DMS153 (cell line): Measurements from ENCODE around the gene FAHD1.
A peak's percentile ranks its signal among the peaks of the same experiment; 100 is the strongest.

Experiments
- DNase-seq: peaks from one replicate; lab custom pipeline; 2025; lab: John Stamatoyannopoulos, UW

The FAHD1 gene

DNA sequence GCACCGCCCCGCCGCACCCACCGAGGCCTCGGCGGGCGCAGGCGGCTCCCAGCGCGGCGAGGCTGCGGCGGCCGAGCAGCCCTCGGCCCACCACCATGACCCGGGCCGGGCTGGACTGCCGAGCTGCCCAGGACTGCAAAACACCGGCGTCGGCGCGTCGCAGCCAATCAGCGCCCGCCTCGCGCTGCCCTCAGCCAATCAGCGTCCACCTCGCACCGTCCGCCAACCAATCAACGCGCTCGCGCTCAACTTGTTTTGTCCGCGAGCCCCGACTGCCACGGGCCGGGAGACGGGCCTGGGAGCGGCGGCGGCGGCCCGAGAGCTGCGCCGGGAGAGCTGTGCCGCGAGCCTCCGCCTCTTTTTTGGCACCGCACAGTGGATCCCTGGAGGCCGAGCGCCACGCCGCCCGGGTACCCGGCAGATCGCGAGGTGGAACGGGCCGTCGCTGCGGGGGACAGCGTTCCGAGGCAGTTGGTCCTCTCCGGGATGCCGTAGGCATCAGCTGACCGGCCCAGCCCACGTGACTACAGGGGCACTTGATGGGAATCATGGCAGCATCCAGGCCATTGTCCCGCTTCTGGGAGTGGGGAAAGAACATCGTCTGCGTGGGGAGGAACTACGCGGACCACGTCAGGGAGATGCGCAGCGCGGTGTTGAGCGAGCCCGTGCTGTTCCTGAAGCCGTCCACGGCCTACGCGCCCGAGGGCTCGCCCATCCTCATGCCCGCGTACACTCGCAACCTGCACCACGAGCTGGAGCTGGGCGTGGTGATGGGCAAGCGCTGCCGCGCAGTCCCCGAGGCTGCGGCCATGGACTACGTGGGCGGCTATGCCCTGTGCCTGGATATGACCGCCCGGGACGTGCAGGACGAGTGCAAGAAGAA is at the start of gene FAHD1, which contains the start of gene HAGH:
Gene FAHD1, plus strand, starts transcription at position 516 of the 883 bp plus-strand sequence. Its CDS starts 33 bp downstream, at position 549.
Gene HAGH, minus strand, starts transcription at position 135 of the 883 bp plus-strand sequence. Its CDS starts 38 bp downstream, at position 97.
- peak; percentile 80 for DNase-seq

DNA sequence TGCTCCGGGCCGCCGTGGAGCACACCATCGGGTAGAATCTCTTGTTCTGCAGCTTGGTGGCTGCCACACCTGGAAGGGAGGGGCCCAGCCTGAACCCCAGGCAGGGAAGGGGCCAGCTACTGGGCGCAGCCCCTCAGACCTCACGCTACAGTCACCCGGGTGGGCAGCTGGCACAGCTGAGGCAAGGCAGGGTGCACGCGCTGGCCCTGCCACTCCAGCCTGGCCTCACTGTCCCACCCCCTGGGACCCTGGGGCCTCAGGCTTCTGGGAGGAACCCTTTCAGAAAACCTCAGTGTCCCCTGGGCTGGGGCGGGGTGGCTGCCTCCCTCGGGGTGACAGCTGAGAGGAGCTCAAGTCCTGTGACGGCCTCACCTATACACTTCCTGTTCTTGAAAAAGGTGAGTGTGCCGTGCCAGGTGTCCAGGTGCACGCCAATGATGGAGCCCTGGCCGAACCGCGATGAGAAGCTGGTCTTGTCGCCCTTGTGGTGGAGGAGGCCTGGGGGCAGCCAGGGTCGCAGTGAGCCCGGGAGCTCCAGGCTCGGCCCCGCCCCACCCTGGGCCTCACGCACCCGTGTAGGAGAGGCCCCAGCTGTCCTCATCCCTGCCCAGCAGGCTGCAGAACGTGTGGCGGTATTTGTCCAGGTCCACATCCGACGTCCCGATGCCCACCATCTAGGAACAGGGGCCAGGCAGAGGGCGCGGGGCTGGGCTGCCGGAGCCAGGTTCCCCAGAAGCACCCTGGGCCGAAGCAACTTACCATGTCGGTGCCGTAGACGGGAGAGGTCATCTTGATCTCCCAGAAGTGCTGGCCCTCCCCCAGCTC is 49.4 kb upstream of the FAHD1 start:
- DNase-seq, result no peak

DNA sequence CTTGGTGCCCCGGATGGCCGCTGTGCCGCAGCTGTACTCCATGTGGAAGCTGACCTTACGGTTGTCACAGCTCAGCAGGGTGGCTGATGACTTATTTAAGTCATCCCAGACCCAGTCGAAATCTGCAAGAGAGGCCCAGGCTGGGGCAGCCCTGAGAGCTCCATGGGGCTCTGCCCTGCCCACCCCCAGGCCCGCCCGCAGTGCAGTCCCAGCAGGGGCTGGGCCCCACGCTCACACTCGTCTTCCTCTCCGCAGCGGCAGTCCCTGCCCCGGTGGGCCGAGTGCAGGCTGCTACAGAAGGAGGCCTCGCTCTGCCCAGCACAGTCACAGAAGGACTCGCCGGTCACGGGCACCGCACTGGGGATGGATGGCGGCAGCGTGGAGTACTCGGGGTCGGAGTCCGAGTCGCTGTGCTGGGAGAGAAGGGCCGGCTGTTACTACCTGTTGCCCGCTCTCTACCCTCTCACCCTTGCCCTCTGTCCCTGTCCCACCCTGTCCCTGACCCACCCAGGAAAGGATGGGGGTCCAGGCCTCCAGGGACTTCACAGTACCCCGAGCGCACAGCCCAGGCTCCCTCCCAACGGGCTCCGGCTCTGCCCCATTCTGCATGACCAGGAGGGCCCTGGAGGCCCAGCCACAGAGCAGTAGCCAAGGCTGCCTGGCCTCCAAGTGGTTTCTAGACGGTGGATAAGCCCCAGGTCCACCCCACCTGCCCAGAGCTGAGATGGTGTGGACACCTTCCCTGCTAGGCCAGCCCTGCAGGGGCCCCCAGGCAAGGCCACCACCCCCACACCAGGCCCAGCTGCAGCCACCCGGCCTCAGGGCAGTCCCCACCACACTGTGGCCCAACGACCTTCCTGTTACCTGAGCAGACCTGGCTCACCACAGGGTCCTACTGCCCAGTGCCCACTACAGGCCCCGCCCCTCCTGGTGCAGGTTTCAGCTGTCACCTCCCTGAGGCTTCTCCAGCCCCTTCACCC is 48.5 kb upstream of the FAHD1 start:
- DNase-seq, result no peak

DNA sequence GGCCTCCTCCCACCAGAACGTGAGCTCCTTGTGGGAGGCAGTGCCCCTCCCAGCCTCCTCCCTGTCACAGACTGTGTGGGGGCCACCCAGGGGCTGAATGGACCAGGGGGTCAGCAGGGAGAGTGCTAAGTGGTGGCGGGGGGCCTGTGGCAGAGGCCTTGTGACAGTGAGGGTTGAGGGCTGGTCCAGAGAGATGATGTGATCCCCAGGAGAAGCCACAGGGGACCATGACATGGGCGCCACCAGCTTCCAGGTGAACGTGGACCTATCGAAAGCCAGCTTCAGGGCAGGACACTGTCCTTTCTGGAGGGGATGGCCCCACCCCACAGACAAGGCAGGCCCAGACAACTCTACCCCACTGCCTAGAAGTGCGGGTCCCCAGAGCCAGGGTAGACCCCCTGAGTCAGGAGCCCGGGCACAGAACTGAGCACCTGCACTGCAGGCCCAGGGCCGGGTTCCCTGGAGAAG is 47.7 kb upstream of the FAHD1 start:
- no peak for DNase-seq

DNA sequence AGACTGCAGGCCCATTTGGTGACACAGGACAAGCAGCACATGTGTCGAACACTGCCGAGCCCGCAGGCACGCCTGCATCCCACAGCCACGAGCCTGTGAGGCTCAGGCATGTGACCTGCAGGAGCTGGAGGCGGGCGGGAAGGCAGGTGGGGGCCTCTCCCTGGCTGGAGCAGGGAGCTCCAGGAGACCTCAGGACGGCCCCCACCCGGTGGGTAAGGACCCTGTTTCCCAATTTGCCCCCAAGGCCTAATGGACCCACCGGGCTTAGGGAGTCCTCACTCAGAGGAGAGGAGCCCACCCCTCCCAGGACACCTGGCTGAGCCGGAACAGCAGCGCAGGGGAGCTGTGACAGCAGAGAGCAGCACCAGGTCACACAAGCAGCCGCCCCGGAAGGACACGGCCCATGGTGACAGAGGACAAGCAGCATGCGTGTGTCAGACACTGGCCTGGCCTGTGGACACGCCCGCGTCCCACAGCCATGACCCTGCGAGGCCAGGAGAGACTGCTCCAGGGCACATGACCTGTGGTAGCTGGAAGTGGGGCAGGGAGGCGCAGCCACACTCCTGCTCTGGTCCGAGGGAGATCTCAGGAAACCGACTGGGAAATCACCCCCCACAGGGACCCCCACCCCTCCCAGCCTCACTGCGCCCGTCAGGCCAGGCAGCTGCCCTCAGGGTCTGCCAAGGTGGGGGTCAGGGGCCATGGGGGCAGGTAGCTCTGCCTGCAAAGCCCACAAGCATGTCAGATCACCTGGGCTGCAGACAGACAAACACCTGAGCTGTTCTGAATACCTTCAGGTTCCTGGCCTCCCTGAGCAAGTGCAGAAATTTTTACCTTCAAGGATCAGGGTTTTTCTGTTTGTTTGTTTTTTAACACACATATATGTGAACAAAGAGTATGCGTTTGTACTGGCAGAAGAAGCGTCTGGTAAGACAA is 47.0 kb upstream of the FAHD1 start:
- no peak for DNase-seq

DNA sequence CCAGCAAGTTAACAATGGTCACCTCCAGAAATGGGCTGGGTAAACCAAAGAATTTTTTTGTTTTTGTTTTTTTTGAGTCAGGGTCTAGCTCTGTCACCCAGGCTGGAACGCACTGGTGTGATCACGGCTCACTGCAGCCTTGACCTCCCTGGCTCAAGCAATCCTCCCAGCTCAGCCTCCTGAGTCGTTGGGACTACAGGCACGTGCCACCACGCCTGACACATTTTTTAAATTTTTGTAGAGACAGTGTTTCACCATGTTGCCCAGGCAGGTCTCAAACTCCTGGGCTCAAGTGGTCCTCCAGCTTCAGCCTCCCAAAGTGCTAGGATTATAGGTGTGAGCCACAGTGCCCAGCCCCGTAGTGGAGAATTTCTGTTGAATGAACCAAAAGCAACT is 46.3 kb upstream of the FAHD1 start:
- no peak for DNase-seq

DNA sequence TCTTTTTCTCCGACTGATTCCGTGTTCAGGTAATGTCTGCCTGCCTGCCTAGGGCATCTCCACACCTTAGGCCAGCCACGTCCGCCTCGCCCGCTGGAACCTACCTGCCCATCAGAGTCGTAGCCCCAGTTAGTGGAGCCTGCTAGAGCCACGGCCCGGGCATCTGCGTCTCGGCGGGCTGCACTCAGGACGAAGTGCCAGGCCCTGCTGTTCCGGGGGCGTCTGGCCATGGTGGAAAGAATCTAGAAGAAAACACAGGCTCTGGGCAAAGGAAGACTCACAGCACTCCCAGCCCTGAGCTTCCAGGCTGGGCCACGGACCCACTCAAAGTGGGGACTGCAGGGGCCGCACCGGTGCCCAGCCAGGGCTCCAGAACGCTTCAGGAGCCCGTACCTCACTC is 45.8 kb upstream of the FAHD1 start:
- no peak for DNase-seq

DNA sequence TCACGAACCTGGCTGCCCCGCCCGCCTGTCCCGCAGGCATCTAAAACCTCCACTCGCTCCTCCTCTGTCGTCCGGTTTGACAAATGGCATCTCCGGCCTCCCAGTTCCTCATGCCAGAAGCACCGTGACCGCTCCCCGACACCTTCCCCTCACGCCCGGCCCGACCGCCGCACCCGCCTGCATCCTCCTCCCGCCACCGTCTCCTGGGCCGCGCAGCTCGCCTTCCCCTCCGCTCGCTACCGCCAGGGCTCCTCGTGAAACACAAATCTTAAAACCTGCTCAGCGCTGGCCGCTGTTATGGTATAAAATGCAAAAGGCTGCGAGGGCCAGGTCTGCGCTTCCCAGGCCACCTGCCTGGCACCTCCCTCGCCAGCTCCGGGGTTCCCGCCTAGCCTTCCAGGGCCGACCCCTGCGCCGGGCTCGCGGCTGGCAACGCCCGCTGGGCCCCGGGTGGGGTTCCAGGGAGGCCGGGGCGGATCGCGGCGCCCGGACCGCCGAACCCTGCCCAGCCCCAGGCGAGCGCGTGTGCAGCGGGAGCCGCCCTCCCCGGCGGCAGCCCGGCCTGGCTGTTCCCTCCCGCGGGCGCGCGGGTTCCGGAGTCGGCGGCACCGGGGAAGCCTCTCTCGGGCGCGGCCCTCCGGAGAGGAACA is 45.1 kb upstream of the FAHD1 start:
- no peak for DNase-seq

DNA sequence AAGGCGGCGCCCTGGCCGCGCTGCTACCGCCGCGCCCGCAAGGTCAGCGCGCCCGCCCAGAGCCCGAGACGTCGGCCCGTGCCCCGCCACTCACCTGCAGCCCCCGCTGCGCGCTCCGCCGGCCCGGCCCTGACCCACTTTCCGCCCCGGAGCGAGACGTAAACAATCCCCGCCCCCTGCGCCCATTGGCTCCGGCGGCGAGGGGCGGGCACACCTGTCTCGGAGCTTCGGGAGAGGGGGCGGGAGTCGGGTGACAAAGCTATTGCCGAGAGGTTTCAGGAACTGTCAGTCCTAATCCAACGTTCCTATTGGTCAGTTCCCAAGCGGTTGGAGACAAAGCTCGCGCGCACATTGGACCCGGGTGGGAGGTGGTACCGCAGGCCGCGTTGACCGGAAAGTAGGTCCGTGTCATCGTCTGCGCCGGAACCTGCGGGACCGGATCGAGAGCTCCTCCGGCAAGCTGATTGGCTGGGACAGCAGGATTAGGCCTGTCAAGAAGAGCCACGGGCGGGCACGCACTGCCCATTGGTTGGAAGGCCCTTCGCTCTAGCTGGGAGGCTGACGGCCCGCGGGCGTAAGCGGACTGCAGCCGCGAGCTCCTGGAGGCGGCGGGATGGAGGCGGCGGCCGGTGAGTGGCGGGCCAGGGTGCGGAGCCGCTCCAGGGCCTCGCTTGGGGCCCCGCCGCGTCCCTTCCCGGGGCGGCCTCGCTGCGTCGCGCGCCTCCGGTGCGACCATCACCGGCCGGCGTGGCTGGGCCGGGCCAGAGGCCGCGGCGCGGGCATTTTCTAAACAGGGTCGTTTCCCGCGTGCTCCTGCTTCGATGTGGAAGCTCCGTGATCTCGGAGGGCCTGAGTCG is 44.4 kb upstream of the FAHD1 start, which contains the start of the genes NUBP2 and SPSB3:
Gene NUBP2, plus strand, starts transcription at position 553 of the 857 bp plus-strand sequence. Its CDS starts 61 bp downstream, at position 614.
Gene SPSB3, minus strand, starts transcription at position 164 of the 857 bp plus-strand sequence. CDS start 1,088 bp downstream, outside the sequence.
- DNase-seq, result peak; percentile 100

DNA sequence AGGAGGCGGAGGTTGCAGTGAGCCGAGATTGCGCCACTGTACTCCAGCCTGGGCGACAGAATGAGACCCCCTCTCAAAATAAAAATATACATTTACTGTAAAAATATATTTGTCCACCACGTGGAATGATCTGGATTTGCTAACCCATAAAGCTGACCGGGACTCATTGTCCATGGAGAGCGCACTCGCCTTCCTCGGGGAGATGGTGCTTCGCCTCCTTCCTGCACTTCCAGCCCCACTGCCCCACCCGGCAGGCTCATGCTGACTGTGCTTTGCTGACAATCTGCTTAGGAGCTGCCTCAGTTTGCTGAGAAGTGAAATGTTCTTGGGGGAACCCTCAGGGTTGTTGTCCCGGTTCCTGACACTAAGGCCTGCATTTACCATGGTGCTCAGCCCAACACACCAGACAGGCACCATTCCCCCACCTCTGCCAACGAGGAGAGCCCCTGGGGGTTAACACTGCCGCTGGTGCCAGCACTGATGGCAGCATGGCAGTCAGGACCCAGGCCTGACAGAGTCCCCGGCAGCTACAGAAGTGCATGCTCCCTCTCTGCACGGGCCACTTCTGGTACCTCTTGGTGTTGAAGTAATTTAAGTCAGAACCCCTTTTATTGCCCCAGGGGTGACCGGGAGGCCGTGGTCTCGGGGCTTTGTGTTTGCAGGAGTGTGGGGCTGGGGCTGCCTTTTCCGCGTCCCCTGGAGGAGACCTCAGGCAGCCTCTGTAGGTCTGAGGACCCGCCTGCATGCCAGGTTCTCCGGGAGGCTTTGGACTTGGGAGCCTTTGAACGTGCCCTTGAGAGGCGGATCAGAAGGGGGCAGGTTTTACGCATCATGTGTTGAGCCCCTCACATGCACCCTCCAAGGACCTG is 41.8 kb upstream of the FAHD1 start:
- DNase-seq, result no peak

DNA sequence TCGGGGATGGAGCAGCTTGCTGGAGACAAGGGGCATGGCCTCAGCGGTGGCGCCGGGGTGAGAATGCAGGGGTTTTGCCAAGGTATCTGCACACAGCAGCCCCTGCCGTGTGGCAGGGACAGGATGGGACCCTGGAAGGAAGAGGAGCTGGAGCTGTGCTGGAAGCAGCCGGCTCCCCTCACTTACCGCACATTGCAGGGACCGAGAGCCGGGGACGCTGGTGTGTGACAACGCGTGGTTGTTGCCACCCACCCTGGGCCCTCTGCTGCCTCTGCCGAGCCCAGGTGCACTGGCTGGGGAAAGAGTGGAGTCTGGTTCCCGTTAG is 41.2 kb upstream of the FAHD1 start:
- no peak for DNase-seq

DNA sequence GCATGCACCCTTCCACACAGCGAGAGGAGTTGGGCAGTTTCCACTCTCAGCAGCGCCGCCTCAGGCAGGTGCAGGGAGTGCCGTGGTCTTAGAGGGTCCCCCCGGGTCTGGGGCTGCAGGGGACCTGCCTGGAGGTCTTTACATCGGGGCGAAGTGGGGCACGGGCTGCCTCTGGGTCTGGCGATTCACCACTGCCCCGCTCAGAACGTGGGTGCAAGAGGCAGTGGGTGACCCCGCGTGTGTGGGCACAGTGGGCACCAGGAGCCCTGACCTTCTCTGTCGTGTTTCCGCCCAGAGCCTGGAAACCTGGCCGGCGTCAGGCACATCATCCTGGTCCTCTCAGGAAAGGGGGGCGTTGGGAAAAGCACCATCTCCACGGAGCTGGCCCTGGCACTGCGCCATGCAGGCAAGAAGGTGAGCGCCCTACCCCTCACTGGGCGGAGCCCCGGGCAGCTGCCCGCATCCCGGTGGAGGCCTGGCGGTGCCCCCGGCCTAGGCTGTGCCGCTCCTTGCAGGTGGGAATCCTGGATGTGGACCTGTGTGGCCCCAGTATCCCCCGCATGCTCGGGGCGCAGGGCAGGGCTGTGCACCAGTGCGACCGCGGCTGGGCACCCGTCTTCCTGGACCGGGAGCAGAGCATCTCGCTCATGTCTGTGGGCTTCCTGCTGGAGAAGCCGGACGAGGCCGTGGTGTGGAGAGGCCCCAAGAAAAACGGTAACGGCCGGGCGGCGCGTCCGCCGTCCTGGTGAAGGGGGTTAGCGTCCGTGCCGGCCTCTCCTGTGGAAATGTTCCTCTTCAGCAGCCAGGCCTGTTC is 40.6 kb upstream of the FAHD1 start:
- no peak for DNase-seq

DNA sequence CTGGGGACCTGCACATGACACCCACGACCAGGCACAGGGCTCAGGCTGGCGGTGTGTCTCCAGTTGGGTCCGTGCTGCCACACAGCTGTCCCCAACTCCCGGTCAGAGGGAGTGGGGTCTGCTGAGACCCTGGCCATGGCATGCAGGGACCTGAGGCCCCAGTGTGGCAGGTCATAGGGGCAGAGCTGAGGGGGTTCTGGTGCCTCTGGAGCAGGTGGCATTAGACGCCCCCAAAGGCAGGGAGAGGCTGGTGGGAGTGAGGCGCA is 40.0 kb upstream of the FAHD1 start:
- no peak for DNase-seq

DNA sequence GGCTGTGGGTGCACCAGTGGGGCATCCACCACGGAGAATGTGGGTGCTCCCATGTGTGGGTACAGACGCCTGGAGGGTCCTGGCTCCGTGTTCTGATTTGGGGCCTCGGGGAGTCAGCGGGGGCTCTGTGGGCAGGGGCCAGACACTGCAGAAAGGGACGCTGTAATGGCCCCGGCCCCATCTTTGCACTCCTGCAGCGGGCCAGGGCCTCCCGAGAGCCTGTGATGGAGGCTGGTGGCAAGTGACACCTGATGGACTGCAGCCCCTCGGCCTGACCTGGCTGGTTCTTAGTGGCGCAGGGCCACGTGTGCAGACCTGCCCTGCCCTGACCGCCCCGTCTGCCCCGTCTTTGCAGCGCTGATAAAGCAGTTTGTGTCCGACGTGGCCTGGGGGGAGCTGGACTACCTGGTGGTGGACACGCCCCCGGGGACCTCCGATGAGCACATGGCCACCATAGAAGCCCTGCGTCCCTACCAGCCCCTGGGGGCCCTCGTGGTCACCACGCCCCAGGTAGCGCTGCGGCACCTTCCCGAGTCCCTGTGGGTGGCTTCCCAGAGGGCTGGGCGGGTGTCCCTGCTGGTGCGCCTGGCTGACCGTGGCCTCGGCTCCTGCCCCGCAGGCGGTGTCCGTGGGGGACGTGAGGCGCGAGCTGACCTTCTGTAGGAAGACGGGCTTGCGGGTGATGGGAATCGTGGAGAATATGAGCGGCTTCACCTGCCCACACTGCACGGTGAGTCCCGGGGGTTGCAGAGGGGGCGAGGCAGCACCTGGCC is 39.5 kb upstream of the FAHD1 start:
- DNase-seq, result no peak

DNA sequence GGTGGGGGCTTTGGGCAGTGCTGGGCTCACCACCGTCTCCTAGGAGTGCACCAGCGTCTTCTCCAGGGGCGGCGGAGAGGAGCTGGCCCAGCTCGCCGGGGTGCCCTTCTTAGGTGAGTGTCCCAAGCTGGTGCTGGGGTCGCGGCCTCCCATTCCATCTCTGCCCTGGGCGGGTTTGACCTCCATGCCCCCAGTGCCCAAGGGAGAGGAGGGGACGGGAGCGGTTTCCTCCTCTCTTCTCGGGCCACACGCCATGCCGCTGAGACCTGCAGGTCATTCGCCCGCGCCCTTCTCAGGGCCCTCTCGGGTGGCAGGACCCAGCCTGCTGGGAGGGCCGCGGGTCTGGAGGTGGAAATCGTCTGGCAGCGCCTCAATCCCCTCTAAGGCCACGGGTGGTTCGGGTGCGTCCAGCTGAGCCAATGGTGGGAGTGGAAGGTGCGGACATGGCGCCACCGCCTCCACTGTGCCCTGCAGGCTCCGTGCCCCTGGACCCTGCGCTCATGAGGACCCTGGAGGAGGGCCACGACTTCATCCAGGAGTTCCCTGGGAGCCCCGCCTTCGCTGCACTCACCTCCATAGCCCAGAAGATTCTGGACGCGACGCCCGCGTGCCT is 38.8 kb upstream of the FAHD1 start:
- no peak for DNase-seq

DNA sequence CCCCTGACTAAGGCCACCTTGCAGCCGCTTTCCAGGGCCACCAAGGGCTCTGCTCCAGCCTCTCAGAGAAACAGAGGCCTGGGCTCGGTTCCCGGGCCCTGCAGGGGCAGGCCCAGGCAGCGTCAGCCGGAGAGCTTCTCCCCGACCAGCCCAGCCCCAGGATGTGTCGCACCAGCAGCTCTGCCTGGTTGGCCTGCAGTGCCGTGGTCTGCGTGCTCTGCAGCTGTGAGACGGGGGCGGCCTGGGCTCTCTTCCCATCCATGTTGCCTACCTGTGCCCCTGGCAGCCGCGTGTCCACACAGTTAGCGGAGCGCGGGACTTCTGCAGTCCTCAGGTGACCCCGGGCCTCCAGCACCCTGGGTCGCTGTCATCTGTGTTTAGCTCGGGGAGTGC is 38.3 kb upstream of the FAHD1 start:
- no peak for DNase-seq
